ENCODE data around the gene TMED5. TPM values are rescaled to one million over a fixed set of nuclear protein-coding genes. Genes with fewer than 3 reads are reported as not detected.
"Not testable (repeated sequence)": the region's sequence is repeated elsewhere in the genome, so short reads cannot be mapped to it uniquely, and the experiment has no call there.

Gene TMED5
- total RNA-seq, 1 donor from 2014 or later = 34.5 TPM

DNA sequence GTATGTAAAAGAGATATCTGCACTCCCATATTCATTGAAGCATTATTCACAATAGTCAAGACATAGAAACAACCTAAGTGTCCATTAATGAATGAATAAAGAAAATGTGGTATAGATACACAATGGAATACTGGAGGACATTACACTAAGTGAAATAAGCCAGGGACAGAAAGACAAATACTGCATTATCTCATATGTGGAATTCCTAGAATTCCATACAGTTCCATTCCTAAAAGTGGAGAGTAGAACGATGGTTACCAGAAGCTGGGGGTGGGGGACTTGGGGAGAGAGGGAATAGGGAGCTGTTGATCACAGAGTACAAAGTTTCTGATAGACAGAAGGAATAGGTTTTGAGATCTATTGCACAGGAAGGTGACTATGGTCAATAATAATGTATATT lies 7.4 kb downstream of the TMED5 start:
- H3K27me3 Mint-ChIP-seq (ENCODE audit: unreplicated experiment) = peaks cover 1% of the 10 kb centered on the region
- no peak overlapping the region for H3K27ac Mint-ChIP-seq (ENCODE audit: unreplicated experiment)

DNA sequence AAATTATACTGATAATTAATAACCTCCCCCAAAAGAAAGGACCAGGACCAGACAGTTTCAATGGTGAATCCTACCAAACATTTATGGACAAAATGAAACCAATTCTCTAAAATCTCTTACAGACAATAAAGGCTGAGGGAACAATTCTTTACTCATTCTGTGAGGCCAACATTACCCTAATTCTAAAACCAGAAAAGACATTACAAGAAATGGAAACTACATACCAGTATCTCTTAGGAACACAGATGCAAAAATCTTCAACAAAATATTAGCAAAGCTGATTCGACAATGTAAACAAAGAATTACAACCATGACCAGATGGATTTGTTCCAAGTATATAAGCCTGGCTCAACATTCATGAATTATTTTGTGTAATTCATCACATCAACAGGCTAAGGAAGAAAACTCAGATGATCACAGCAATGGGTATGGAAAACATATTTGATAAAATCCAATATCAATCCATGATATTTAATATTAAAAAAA lies 8.6 kb downstream of the TMED5 start:
- peaks cover 1% of the 10 kb centered on the region for H3K27me3 Mint-ChIP-seq (ENCODE audit: unreplicated experiment)
- no peak overlapping the region for H3K4me3 Mint-ChIP-seq (ENCODE audit: unreplicated experiment)
- DNase-seq (ENCODE audit: low spot score) = no peak
- peaks cover 26% of the 10 kb centered on the region for H3K36me3 Mint-ChIP-seq (ENCODE audit: low read depth, unreplicated experiment)
- no peak overlapping the region for H3K27ac Mint-ChIP-seq (ENCODE audit: unreplicated experiment)
- TF ChIP-seq, protein P1, sequence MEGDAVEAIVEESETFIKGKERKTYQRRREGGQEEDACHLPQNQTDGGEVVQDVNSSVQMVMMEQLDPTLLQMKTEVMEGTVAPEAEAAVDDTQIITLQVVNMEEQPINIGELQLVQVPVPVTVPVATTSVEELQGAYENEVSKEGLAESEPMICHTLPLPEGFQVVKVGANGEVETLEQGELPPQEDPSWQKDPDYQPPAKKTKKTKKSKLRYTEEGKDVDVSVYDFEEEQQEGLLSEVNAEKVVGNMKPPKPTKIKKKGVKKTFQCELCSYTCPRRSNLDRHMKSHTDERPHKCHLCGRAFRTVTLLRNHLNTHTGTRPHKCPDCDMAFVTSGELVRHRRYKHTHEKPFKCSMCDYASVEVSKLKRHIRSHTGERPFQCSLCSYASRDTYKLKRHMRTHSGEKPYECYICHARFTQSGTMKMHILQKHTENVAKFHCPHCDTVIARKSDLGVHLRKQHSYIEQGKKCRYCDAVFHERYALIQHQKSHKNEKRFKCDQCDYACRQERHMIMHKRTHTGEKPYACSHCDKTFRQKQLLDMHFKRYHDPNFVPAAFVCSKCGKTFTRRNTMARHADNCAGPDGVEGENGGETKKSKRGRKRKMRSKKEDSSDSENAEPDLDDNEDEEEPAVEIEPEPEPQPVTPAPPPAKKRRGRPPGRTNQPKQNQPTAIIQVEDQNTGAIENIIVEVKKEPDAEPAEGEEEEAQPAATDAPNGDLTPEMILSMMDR (IDR thresholded peaks at IDR 0.05; ENCODE audit: unreplicated experiment) = no peak
- peaks cover 5% of the 10 kb centered on the region for H3K4me1 Mint-ChIP-seq (ENCODE audit: unreplicated experiment)
- peaks cover 4% of the 10 kb centered on the region for H3K9me3 Mint-ChIP-seq (ENCODE audit: unreplicated experiment)

More for the DNA sequence above, 7.4 kb downstream of the TMED5 start:
- no peak overlapping the region for H3K4me3 Mint-ChIP-seq (ENCODE audit: unreplicated experiment)
- TF ChIP-seq, protein P1 (IDR thresholded peaks at IDR 0.05; ENCODE audit: unreplicated experiment) = no peak
- peaks cover 4% of the 10 kb centered on the region for H3K9me3 Mint-ChIP-seq (ENCODE audit: unreplicated experiment)
- H3K4me1 Mint-ChIP-seq (ENCODE audit: unreplicated experiment) = peaks cover 5% of the 10 kb centered on the region
- H3K36me3 Mint-ChIP-seq (ENCODE audit: low read depth, unreplicated experiment) = peaks cover 19% of the 10 kb centered on the region
- no peak for DNase-seq (ENCODE audit: low spot score)

DNA sequence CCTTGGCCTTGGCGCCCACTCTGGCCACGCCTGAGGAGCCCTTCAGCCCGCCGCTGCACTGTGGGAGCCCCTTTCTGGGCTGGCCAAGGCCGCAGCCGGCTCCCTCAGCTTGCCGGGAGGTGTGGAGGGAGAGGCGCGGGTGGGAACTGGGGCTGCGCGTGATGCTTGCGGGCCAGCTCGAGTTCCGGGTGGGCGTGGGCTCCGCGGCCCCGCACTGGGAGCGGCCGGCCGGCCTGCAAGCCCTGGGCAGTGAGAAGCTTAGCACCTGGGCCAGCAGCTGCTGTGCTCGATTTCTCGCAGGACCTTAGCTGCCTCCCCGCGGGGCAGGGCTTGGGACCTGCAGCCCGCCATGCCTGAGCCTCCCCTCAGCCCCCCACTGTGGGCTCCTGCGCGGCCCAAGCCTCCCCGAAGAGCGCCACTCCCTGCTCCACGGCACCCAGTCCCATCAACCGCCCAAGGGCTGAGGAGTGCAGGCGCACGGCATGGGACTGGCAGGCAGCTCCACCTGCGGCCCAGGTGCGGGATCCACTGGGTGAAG lies 10.0 kb downstream of the TMED5 start:
- not testable (repeated sequence) for H3K27ac Mint-ChIP-seq (ENCODE audit: unreplicated experiment); DNase-seq (ENCODE audit: low spot score); H3K9me3 Mint-ChIP-seq (ENCODE audit: unreplicated experiment); H3K4me3 Mint-ChIP-seq (ENCODE audit: unreplicated experiment); H3K27me3 Mint-ChIP-seq (ENCODE audit: unreplicated experiment); H3K4me1 Mint-ChIP-seq (ENCODE audit: unreplicated experiment)
- H3K36me3 Mint-ChIP-seq (ENCODE audit: low read depth, unreplicated experiment) = peaks cover 28% of the 10 kb centered on the region

DNA sequence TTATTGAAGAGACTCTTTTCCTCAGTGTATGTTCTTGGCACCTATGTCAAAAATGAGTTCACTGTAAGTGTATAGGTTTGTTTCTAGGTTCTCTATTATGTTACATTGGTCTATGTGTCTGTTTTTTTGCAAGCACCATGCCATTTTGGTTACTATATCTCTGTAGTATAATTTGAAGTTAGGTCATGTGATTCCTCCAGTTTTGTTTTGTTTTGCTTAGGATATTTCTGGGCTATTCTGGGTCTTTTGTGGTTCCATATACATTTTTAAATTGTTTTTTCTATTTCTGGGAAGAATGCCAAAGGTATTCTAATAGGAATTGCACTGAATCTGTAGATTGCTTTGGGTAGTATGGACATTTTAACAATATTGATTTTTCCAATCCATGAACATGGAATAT lies 13.2 kb downstream of the TMED5 start:
- no peaks in the 10 kb centered on the region for H3K27me3 Mint-ChIP-seq (ENCODE audit: unreplicated experiment)
- H3K4me3 Mint-ChIP-seq (ENCODE audit: unreplicated experiment) = no peak overlapping the region
- TF ChIP-seq, protein P1 (IDR thresholded peaks at IDR 0.05; ENCODE audit: unreplicated experiment) = no peak
- H3K4me1 Mint-ChIP-seq (ENCODE audit: unreplicated experiment) = peaks cover 9% of the 10 kb centered on the region
- H3K27ac Mint-ChIP-seq (ENCODE audit: unreplicated experiment) = no peak overlapping the region
- peaks cover 4% of the 10 kb centered on the region for H3K9me3 Mint-ChIP-seq (ENCODE audit: unreplicated experiment)
- no peak for DNase-seq (ENCODE audit: low spot score)
- H3K36me3 Mint-ChIP-seq (ENCODE audit: low read depth, unreplicated experiment) = peaks cover 24% of the 10 kb centered on the region

DNA sequence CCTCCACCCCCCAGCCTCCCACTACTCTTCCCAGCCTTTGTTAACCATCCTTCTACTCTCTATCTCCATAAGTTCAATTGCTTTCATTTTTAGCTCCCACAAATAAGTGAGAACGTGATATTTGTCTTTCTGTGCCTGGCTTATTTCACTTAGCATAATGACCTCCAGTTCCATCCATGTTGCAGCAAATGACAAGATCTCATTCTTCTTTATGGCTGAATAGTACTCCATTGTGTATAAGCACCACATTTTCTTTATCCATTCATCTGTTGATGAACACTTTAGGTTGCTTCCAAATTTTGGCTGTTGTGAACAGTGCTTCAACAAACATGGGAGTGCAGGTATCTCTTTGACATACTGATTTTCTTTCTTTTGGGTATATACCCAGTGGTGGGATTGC lies 14.3 kb downstream of the TMED5 start:
- not testable (repeated sequence) for H3K4me3 Mint-ChIP-seq (ENCODE audit: unreplicated experiment); H3K27me3 Mint-ChIP-seq (ENCODE audit: unreplicated experiment); H3K9me3 Mint-ChIP-seq (ENCODE audit: unreplicated experiment); H3K27ac Mint-ChIP-seq (ENCODE audit: unreplicated experiment); H3K4me1 Mint-ChIP-seq (ENCODE audit: unreplicated experiment); DNase-seq (ENCODE audit: low spot score)
- H3K36me3 Mint-ChIP-seq (ENCODE audit: low read depth, unreplicated experiment) = peaks cover 22% of the 10 kb centered on the region

DNA sequence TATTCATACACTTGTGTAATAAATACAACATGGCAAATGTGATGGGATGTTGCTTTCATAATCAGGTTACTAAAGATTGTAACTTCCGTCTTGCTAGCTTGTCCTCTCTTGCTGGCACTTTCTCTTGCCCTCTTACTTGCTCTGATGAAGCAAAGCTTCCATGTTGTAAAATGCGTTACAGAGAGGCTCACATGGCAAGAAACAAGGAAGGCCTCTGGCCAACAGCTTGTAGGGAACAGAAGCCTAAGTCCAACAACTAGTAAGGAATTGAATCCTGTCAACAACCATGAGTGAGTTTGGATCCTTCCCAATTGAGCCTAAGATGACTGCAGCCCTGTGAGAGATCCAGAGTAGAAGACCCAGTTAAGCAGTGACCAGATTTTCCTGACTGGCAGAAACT lies 15.4 kb downstream of the TMED5 start:
- Mint-ChIP-seq H3K27ac (ENCODE audit: unreplicated experiment) (no peak overlapping the region), H3K4me3 (ENCODE audit: unreplicated experiment) (no peak overlapping the region), H3K4me1 (ENCODE audit: unreplicated experiment) (peaks cover 9% of the 10 kb centered on the region), H3K27me3 (ENCODE audit: unreplicated experiment) (no peaks in the 10 kb centered on the region), H3K9me3 (ENCODE audit: unreplicated experiment) (peaks cover 4% of the 10 kb centered on the region), H3K36me3 (ENCODE audit: low read depth, unreplicated experiment) (peaks cover 20% of the 10 kb centered on the region)
- TF ChIP-seq, protein P1 (IDR thresholded peaks at IDR 0.05; ENCODE audit: unreplicated experiment) = no peak
- no peak for DNase-seq (ENCODE audit: low spot score)

DNA sequence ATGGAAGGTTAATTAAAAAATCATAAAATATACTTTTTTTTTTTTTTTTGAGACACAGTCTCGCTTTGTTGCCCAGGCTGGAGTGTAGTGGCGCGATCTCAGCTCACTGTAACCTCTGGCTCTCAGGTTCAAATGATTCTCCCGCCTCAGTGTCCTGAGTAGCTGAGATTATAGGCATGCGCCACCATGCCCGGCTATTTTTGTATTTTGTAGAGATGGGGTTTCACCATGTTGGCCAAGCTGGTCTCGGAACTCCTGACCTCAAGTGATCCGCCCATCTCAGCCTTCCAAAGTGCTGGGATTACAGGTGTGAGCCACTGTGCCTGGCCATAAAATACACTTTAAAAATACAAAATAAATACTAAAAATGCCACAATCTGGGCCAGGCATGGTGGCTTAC lies 16.9 kb downstream of the TMED5 start:
- not testable (repeated sequence) for H3K4me3 Mint-ChIP-seq (ENCODE audit: unreplicated experiment); H3K4me1 Mint-ChIP-seq (ENCODE audit: unreplicated experiment); H3K27ac Mint-ChIP-seq (ENCODE audit: unreplicated experiment); H3K9me3 Mint-ChIP-seq (ENCODE audit: unreplicated experiment); H3K27me3 Mint-ChIP-seq (ENCODE audit: unreplicated experiment); DNase-seq (ENCODE audit: low spot score)
- H3K36me3 Mint-ChIP-seq (ENCODE audit: low read depth, unreplicated experiment) = peaks cover 11% of the 10 kb centered on the region

Data from endothelial cell (in vitro differentiated cells).